Loucy (cell line): Measurements from ENCODE around the gene CKM.
A peak's percentile ranks its signal among the peaks of the same experiment; 100 is the strongest.

Experiments
- H2AFZ ChIP-seq: fragments of 200-600 bp; sonication (generic); 2 replicates; pipeline ENCODE4 v1.6.0; 2016; ENCODE audit warnings: antibody characterized with exemption, mild to moderate bottlenecking, low read length, moderate library complexity
- H3F3A ChIP-seq: fragments of 200-600 bp; 2 replicates; pipeline ENCODE4 v1.6.0; 2016; ENCODE audit warnings: antibody characterized with exemption, low read depth, mild to moderate bottlenecking
- H3K27me3 ChIP-seq: fragments of 200-600 bp; sonication (generic); 2 replicates; pipeline ENCODE4 v1.6.1; 2014; ENCODE audit warnings: low read length, mild to moderate bottlenecking; ENCODE audit not compliant: insufficient read depth, poor library complexity, severe bottlenecking
- H3K36me3 ChIP-seq: fragments of 200-600 bp; sonication (generic); 2 replicates; pipeline ENCODE4 v1.6.1; 2016; ENCODE audit warnings: low read length; ENCODE audit not compliant: insufficient read depth
- H3K4me1 ChIP-seq: fragments of 200-600 bp; sonication (generic); 2 replicates; pipeline ENCODE4 v1.5.1; 2014; ENCODE audit warnings: low read length, mild to moderate bottlenecking; ENCODE audit not compliant: insufficient read depth, poor library complexity, severe bottlenecking
- H3K4me2 ChIP-seq: fragments of 200-600 bp; sonication (generic); 2 replicates; pipeline ENCODE4 v1.6.0; 2014; ENCODE audit warnings: antibody characterized with exemption, low read length, low read depth, mild to moderate bottlenecking; ENCODE audit not compliant: poor library complexity, severe bottlenecking
- H3K4me3 ChIP-seq: fragments of 200-600 bp; sonication (generic); 2 replicates; pipeline ENCODE4 v1.5.1; 2014; ENCODE audit warnings: low read length, mild to moderate bottlenecking, mixed read lengths; ENCODE audit not compliant: poor library complexity, severe bottlenecking
- H3K79me2 ChIP-seq: fragments of 200-600 bp; sonication (generic); 2 replicates; pipeline ENCODE4 v1.6.1; 2014; ENCODE audit warnings: low read length; ENCODE audit not compliant: insufficient read depth
- H3K9ac ChIP-seq: fragments of 200-600 bp; sonication (generic); 2 replicates; pipeline ENCODE4 v1.6.0; 2014; ENCODE audit warnings: mild to moderate bottlenecking, low read depth, low read length, moderate library complexity; ENCODE audit not compliant: poor library complexity, severe bottlenecking
- H3K9me2 ChIP-seq: fragments of 200-600 bp; sonication (generic); replicated peaks from 2 replicates; pipeline ENCODE4 v1.6.1; 2016; ENCODE audit warnings: low read depth, low read length, mixed read lengths
- H3K9me3 ChIP-seq: fragments of 200-600 bp; sonication (generic); 2 replicates; pipeline ENCODE4 v1.6.1; 2014; ENCODE audit warnings: mild to moderate bottlenecking, antibody characterized with exemption, low read length, low read depth; ENCODE audit not compliant: insufficient read depth
- H4K20me1 ChIP-seq: fragments of 200-600 bp; sonication (generic); 2 replicates; pipeline ENCODE4 v1.6.0; 2014; ENCODE audit warnings: antibody characterized with exemption, low read length, mild to moderate bottlenecking; ENCODE audit not compliant: insufficient read depth, poor library complexity, severe bottlenecking
- CTCF ChIP-seq: fragments of 200-600 bp; sonication (generic); conservative IDR thresholded peaks from 2 replicates; pipeline ENCODE4 v1.5.1; 2014; ENCODE audit warnings: mild to moderate bottlenecking, antibody characterized with exemption, low read length
- EZH2phosphoT487 ChIP-seq: fragments of 200-600 bp; IDR thresholded peaks from 2 replicates; pipeline ENCODE4 v1.6.1; 2018; ENCODE audit warnings: antibody characterized with exemption, mild to moderate bottlenecking, moderate library complexity, borderline replicate concordance

CKM gene

GRCh38 chr19:45327404-45328143, 4.9 kb upstream of the CKM start:
- no peaks in the 10 kb centered on the region for H3K9me3 ChIP-seq
- H3K36me3 ChIP-seq, result no peaks in the 10 kb centered on the region
- no peaks in the 10 kb centered on the region for H3K9me2 ChIP-seq
- H3K27me3 ChIP-seq, result no peaks in the 10 kb centered on the region
- no peaks in the 10 kb centered on the region for H3K79me2 ChIP-seq
- no peak overlapping the region for H2AFZ ChIP-seq
- H3K4me3 ChIP-seq, result no peak overlapping the region
- H3F3A ChIP-seq, result no peaks in the 10 kb centered on the region
- TF ChIP-seq EZH2phosphoT487 (no peak), CTCF (no peak)
- no peaks in the 10 kb centered on the region for H3K4me1 ChIP-seq
- H3K4me2 ChIP-seq, result no peak overlapping the region
- no peaks in the 10 kb centered on the region for H4K20me1 ChIP-seq
- H3K9ac ChIP-seq, result no peak overlapping the region

GRCh38 chr19:45324349-45324907, 1.8 kb upstream of the CKM start:
- no peaks in the 10 kb centered on the region for H3K36me3 ChIP-seq
- H2AFZ ChIP-seq, result peak overlapping the region; percentile 55; the same call in 1 of the 2 replicates
- H3K4me2 ChIP-seq, result no peak overlapping the region
- H3F3A ChIP-seq, result no peaks in the 10 kb centered on the region
- no peaks in the 10 kb centered on the region for H3K79me2 ChIP-seq
- no peaks in the 10 kb centered on the region for H3K27me3 ChIP-seq
- H3K4me3 ChIP-seq, result no peak overlapping the region
- no peaks in the 10 kb centered on the region for H3K9me2 ChIP-seq
- H3K9me3 ChIP-seq, result no peaks in the 10 kb centered on the region
- TF ChIP-seq EZH2phosphoT487, result no peak
- TF ChIP-seq CTCF, result no peak
- H3K9ac ChIP-seq, result no peak overlapping the region
- H3K4me1 ChIP-seq, result no peaks in the 10 kb centered on the region
- no peaks in the 10 kb centered on the region for H4K20me1 ChIP-seq

DNA sequence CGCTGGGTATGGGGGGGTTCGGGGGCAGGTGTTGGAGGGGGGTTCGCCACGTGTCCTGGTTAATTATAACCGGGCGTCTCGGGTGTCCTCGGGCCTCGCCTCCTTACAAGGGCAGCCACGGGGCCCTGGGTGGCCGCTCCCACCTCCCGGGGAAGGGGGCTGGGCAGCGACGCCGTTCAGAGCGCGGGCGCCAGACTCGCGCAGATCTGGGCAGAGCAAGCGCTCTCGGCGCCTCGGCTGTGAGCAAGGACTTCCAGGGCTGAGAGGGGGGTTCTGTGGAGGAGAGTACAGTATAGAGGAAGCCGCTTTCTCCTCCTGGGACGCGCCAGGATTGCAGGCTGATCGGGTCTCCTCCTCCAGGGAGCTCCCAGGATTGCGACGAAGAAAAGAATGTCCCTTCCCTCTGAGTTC, 1.0 kb upstream of the CKM start:
- Histone ChIP-seq H3K27me3 (no peaks in the 10 kb centered on the region), H3F3A (no peaks in the 10 kb centered on the region), H3K36me3 (no peaks in the 10 kb centered on the region), H2AFZ (no peak overlapping the region), H3K4me2 (no peak overlapping the region), H3K9me3 (no peaks in the 10 kb centered on the region), H3K4me3 (no peak overlapping the region), H3K9me2 (no peaks in the 10 kb centered on the region), H3K79me2 (no peaks in the 10 kb centered on the region), H4K20me1 (no peaks in the 10 kb centered on the region), H3K4me1 (no peaks in the 10 kb centered on the region), H3K9ac (no peak overlapping the region)
- TF ChIP-seq EZH2phosphoT487 (no peak), CTCF (no peak)
